GM12878 (cell line): ENCODE measurements around the gene VCAM1. TPM values are rescaled to one million over a fixed set of nuclear protein-coding genes. Genes with fewer than 3 reads are reported as not detected.
A peak's percentile ranks its signal among the peaks of the same experiment; 100 is the strongest.

Source experiments
- ATAC-seq: fragments of 200-7000 bp; cut with Tn5 transposase; 3 replicates; pipeline ENCODE4 v1.9.1; 2020; ENCODE audit warnings: mild to moderate bottlenecking, moderate library complexity
- BruUV-seq: library from RNA; stranded (reverse); fragments of 400-500 nt; replicated peaks from 2 replicates; lab custom pipeline; 2021; lab: Mats Ljungman, UMichigan
- CTCF ChIA-PET: fragments of 300-600 bp; sonication (Branson Sonifier 250); formaldehyde crosslinking; extraction: SDS; loops from one replicate; lab custom pipeline; 2021; ENCODE audit warnings: inconsistent platforms; lab: Yijun Ruan, JAX
- POLR2A ChIA-PET: fragments of 350-600 bp; formaldehyde crosslinking; extraction: SDS; loops from one replicate; lab custom pipeline; 2021; ENCODE audit warnings: inconsistent platforms; lab: Charles Lee
- RAD21 ChIA-PET: fragments of 300-600 bp; sonication (Branson Sonifier 250); formaldehyde crosslinking; loops from one replicate; lab custom pipeline; 2023; ENCODE audit warnings: antibody characterized with exemption; ENCODE audit not compliant: unreplicated experiment; lab: Charles Lee
- SMC1A ChIA-PET: fragments of 300-600 bp; sonication (Branson Sonifier 250); formaldehyde crosslinking; loops from one replicate; lab custom pipeline; 2023; ENCODE audit not compliant: unreplicated experiment, uncharacterized antibody; lab: Charles Lee
- DNase-seq: peaks from one replicate; pipeline ENCODE4 v3.0.0-alpha.2; 2011; ENCODE audit warnings: low read depth, low spot score
- FAIRE-seq: peaks from 3 replicates; lab custom pipeline; 2011; peaks lifted over from hg19 to GRCh38; lab: Jason Lieb, UNC
- H2AFZ ChIP-seq: 2 replicates; pipeline ENCODE4 v1.6.0; 2011; ENCODE audit warnings: low read depth, low read length, control low read depth; ENCODE audit not compliant: control insufficient read depth
- H3K27ac ChIP-seq: 2 replicates; pipeline ENCODE4 v1.5.1; 2011; ENCODE audit warnings: control low read depth; ENCODE audit not compliant: control insufficient read depth, insufficient read depth
- H3K27me3 ChIP-seq, 2 experiments: replicated peaks in 1 of 2; 2 replicates each; pipeline versions ENCODE4 v1.6.0 to v1.6.1; 2011; ENCODE audit warnings: low read length in 1 of 2; ENCODE audit not compliant: control insufficient read depth in 2 of 2, insufficient read depth in 2 of 2
- H3K36me3 ChIP-seq, 2 experiments: 2 replicates each; pipeline ENCODE4 v1.5.1; 2011; ENCODE audit warnings: low read length in 1 of 2; ENCODE audit not compliant: control insufficient read depth in 2 of 2, insufficient read depth in 2 of 2
- H3K4me1 ChIP-seq: 2 replicates; pipeline ENCODE4 v1.6.1; 2011; ENCODE audit warnings: mild to moderate bottlenecking, low read length, moderate library complexity, mixed read lengths; ENCODE audit not compliant: control insufficient read depth, insufficient read depth
- H3K4me2 ChIP-seq: 2 replicates; pipeline ENCODE4 v1.6.0; 2011; ENCODE audit warnings: control low read depth; ENCODE audit not compliant: control insufficient read depth, insufficient read depth
- H3K4me3 ChIP-seq: fragments of 200-600 bp; sonication (generic); 2 replicates; pipeline ENCODE4 v1.5.1; 2016
- H3K79me2 ChIP-seq: 2 replicates; pipeline ENCODE4 v1.6.0; 2011; ENCODE audit warnings: low read length; ENCODE audit not compliant: control insufficient read depth, insufficient read depth
- H3K9ac ChIP-seq: 2 replicates; pipeline ENCODE4 v1.8.0; 2011; ENCODE audit warnings: low read length, control low read depth, mixed read lengths; ENCODE audit not compliant: control insufficient read depth, insufficient read depth
- H3K9me3 ChIP-seq: replicated peaks from 3 replicates; pipeline ENCODE4 v1.5.1; 2011; ENCODE audit warnings: mild to moderate bottlenecking, low read length; ENCODE audit not compliant: control insufficient read depth, insufficient read depth
- H4K20me1 ChIP-seq: 2 replicates; pipeline ENCODE4 v1.6.0; 2011; ENCODE audit not compliant: control insufficient read depth, insufficient read depth
- ATF7 ChIP-seq: fragments of 450-650 bp; IDR thresholded peaks from 2 replicates; pipeline ENCODE4 v1.6.1; 2016; ENCODE audit warnings: low read depth, mild to moderate bottlenecking
- CBX3 ChIP-seq: fragments of 200-600 bp; sonication (generic); IDR thresholded peaks from 2 replicates; pipeline ENCODE4 v1.6.1; 2016; ENCODE audit warnings: low read depth, borderline replicate concordance
- CHD2 ChIP-seq: IDR thresholded peaks from 2 replicates; pipeline ENCODE4 v1.6.1; 2011; ENCODE audit warnings: low read depth, low read length, improper control_type of control experiment, borderline replicate concordance
- CREB1 ChIP-seq: IDR thresholded peaks from 2 replicates; pipeline ENCODE4 v1.6.1; 2012; ENCODE audit warnings: low read depth, mild to moderate bottlenecking, inconsistent platforms
- EED ChIP-seq: sonication (generic); IDR thresholded peaks from 2 replicates; pipeline ENCODE4 v1.6.1; 2016; ENCODE audit warnings: antibody characterized with exemption, low read depth
- EGR1 ChIP-seq, 2 experiments: IDR thresholded peaks; 1 replicate in 1 of 2; 2 replicates in 1 of 2; pipeline ENCODE4 v1.6.1; 2011 to 2012; ENCODE audit warnings: low read depth in 2 of 2, low read length in 2 of 2, borderline replicate concordance in 1 of 2, mild to moderate bottlenecking in 1 of 2, moderate library complexity in 1 of 2
- HDAC6 ChIP-seq: fragments of 200-600 bp; sonication (generic); IDR thresholded peaks from one replicate; pipeline ENCODE4 v1.8.0; 2017; ENCODE audit warnings: antibody characterized with exemption; ENCODE audit not compliant: unreplicated experiment
- JUNB ChIP-seq: IDR thresholded peaks from 2 replicates; pipeline ENCODE4 v1.6.1; 2016; ENCODE audit warnings: antibody characterized with exemption, mild to moderate bottlenecking
- MTA3 ChIP-seq: IDR thresholded peaks from 2 replicates; pipeline ENCODE4 v1.6.1; 2012; ENCODE audit warnings: low read length, inconsistent platforms, borderline replicate concordance
- MYC ChIP-seq: IDR thresholded peaks from 2 replicates; pipeline ENCODE4 v1.6.1; 2011; ENCODE audit warnings: mild to moderate bottlenecking, low read length, moderate library complexity, inconsistent platforms; ENCODE audit not compliant: insufficient read depth, insufficient replicate concordance, insufficient read length, severe bottlenecking
- PAX5 ChIP-seq: IDR thresholded peaks from 2 replicates; pipeline ENCODE4 v1.6.1; 2011; ENCODE audit warnings: low read depth, low read length, borderline replicate concordance
- PKNOX1 ChIP-seq: fragments of 450-650 bp; IDR thresholded peaks from 2 replicates; pipeline ENCODE4 v1.6.1; 2016; ENCODE audit warnings: mild to moderate bottlenecking
- PRDM15 ChIP-seq: fragments of 450-650 bp; formaldehyde crosslinking; IDR thresholded peaks from 2 replicates; pipeline ENCODE4 v1.4.0; 2020; ENCODE audit warnings: mild to moderate bottlenecking, moderate library complexity
- SIX5 ChIP-seq: IDR thresholded peaks from 2 replicates; pipeline ENCODE4 v1.6.1; 2011; ENCODE audit warnings: mild to moderate bottlenecking, low read depth, low read length, moderate library complexity; ENCODE audit not compliant: severe bottlenecking
- SPI1 ChIP-seq: IDR thresholded peaks from 2 replicates; pipeline ENCODE4 v1.6.1; 2011; ENCODE audit warnings: low read depth, mild to moderate bottlenecking, low read length, moderate library complexity, borderline replicate concordance; ENCODE audit not compliant: insufficient read depth
- SUZ12 ChIP-seq: fragments of 200-600 bp; sonication (generic); IDR thresholded peaks from one replicate; pipeline ENCODE4 v1.6.1; 2018; ENCODE audit warnings: antibody characterized with exemption, mild to moderate bottlenecking; ENCODE audit not compliant: unreplicated experiment
- TCF7 ChIP-seq: IDR thresholded peaks from 2 replicates; pipeline ENCODE4 v1.6.1; 2014; ENCODE audit warnings: antibody characterized with exemption, borderline replicate concordance
- WGBS: methylation state at CpG from one replicate; pipeline ENCODE4 v1.1.6; 2016; ENCODE audit warnings: low lambda C conversion rate; ENCODE audit not compliant: insufficient replicate concordance, insufficient coverage; ENCODE audit errors: missing lambda C conversion rate; 5-methylcytosine and 5-hydroxymethylcytosine counted together
- in situ Hi-C: fragments of 300-500 bp; cut with MboI; formaldehyde crosslinking; loops from 9 replicates; pipeline ENCODE4 v1.14.3; 2018; ENCODE audit warnings: mixed read lengths
- intact Hi-C: fragments of 100-400 bp; cut with micrococcal nuclease; formaldehyde crosslinking; loops from one replicate; pipeline ENCODE4 v1.14.2; 2022; ENCODE audit not compliant: unreplicated experiment
- polyA plus RNA-seq, 11 experiments: library from polyadenylated mRNA; depleted of rRNA in 4 of 11; unstranded in 6 of 11; stranded (reverse) in 5 of 11; fragments of >200 nt; fragmentation: Nextera tagmentation in 4 of 11; fragmentation: Illumina TruSeq in 1 of 11; extraction: Ambion mirVana in 4 of 11; extraction: Trizol in 1 of 11; gene quantifications; 1 replicate in 1 of 11; 2 replicates in 10 of 11; pipeline versions ENCODE4 v1.2.1 to v1.2.3, GENCODE V29; 2011 to 2016; ENCODE audit warnings: inconsistent platforms in 2 of 11, missing spikeins in 2 of 11, low read depth in 1 of 11
- total RNA-seq, 4 experiments: library from RNA; depleted of rRNA in 3 of 4; stranded (reverse); fragments of >200 nt in 3 of 4; fragmentation: Illumina TruSeq in 1 of 4; extraction: Trizol in 1 of 4; gene quantifications; 2 replicates each; pipeline versions ENCODE4 v1.2.1 to v1.2.3, GENCODE V29; 2013 to 2021

VCAM1 gene
- total and polyA plus RNA-seq, 10 of the 15 experiments (the other 5 are each of a cell fraction or from before 2014, with no cell fraction given), result 5.0 to 13.6 (median 7.4) TPM

GRCh38 chr1:100750005-100750885, 30.7 kb downstream of the VCAM1 start:
- no peaks in the 10 kb centered on the region for H3K9me3 ChIP-seq
- POLR2A ChIA-PET, result no interaction called here
- BruUV-seq, result no TSS peak
- no peak overlapping the region for H2AFZ ChIP-seq
- peaks cover 0 to 3% of the 10 kb centered on the region in 2 experiments; a peak in 1 of 4 replicates for H3K27me3 ChIP-seq
- SMC1A ChIA-PET, result interaction anchor here (1.0 to 1.7 kb wide), 2 partner anchors 19 to 21 kb away, joined by 3 read pairs; no protein-coding TSS in a partner anchor
- DNase-seq (no peak), ATAC-seq (peak; percentile 64), FAIRE-seq (no peak)
- no peak overlapping the region for H3K4me3 ChIP-seq
- no peaks in the 10 kb centered on the region for H4K20me1 ChIP-seq
- no peak overlapping the region for H3K9ac ChIP-seq
- intact Hi-C loops (no loop called here), in situ Hi-C loops (no loop called here)
- WGBS, result 55% methylated on average over 9 of the region's 9 CpGs
- CTCF ChIA-PET, result interaction anchor here (0.8 to 1.5 kb wide), 3 partner anchors 14 to 117 kb away, joined by 3 read pairs; partner anchors contain the start of gene VCAM1
- no peaks in the 10 kb centered on the region for H3K4me1 ChIP-seq
- RAD21 ChIA-PET, result no interaction called here
- no peaks in the 10 kb centered on the region for H3K36me3 ChIP-seq
- H3K27ac ChIP-seq, result no peak overlapping the region
- H3K4me2 ChIP-seq, result no peak overlapping the region
- no peaks in the 10 kb centered on the region for H3K79me2 ChIP-seq
- TF ChIP-seq EGR1 (IDR thresholded peaks at IDR 0.05; ENCODE audit: borderline replicate concordance in 1 of 2, low read depth in 2 of 2, low read length in 2 of 2) (no peak), PKNOX1 (no peak), HDAC6 (no peak), MTA3 (no peak), MYC (no peak), PAX5 (no peak), SPI1 (no peak), CREB1 (0 out of 2 replicates have a peak, but pooled peaks have one; percentile 21), PRDM15 (CRISPR knock-in tag) (no peak), SIX5 (no peak), SUZ12 (no peak), JUNB (peak; percentile 38; the same call in 1 of the 2 replicates), ATF7 (peak; percentile 74), CHD2 (no peak), EED (no peak), CBX3 (no peak), TCF7 (no peak)
